ENCODE measurements around the gene BASP1.
"Not testable (repeated sequence)": the region's sequence is repeated elsewhere in the genome, so short reads cannot be mapped to it uniquely, and the experiment has no call there.

Gene BASP1

DNA sequence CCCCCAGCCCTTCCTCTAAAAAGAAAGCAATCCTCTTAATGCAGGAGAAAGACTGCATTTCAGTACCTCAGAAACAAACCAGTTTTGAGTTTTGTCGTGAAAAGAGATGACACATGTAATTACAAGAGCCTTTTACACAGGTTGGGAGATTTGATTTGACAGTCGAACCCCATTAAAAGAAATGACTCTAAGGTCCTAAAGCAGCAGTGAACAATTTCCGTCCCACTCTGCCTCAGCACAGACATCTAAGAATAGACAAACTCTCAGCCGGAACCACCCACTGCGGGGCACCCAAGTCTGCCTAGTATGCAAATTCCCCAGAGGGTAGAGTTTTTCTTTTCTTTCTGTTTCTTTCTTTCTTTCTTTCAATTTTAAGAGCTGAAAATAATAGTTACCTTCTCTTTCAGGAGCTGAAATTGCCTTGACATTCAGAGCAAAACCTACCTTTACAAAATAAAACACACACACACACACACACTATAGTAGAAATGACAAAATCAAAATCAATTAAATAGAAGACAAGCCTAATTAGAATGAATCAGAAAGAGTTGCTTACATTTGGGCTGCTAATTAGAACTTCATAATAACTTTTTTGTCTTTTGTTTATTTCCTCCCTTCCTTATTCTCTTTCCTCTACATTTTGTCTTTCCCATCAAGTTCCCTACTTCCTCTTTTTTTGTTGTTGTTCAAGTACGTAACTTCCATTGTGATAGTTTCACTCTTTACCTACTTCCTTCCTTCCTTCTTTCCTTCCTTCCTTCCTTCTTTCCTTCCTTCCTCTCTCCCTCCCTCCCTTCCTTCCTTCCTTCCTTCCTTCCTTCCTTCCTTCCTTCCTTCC is 65.1 kb downstream of the BASP1 start:
- no peak for DNase-seq (ENCODE audit: extremely low read depth in 1 of 2, low read depth in 1 of 2)

DNA sequence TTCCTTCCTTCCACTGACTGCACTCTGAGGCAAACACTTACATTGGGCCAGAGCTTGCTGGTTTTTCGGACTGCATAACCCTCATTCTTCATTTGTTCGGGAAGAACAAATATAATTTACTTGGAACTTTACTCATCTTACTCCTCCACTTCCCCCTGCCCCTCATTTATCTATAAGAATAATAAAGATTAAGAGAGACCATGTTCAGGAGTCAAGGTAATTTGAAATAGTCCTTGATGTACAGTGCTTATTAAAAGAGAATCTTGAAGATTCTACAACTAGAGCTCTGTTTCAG is 65.6 kb downstream of the BASP1 start:
- DNase-seq (ENCODE audit: extremely low read depth in 1 of 2, low read depth in 1 of 2): no peak

DNA sequence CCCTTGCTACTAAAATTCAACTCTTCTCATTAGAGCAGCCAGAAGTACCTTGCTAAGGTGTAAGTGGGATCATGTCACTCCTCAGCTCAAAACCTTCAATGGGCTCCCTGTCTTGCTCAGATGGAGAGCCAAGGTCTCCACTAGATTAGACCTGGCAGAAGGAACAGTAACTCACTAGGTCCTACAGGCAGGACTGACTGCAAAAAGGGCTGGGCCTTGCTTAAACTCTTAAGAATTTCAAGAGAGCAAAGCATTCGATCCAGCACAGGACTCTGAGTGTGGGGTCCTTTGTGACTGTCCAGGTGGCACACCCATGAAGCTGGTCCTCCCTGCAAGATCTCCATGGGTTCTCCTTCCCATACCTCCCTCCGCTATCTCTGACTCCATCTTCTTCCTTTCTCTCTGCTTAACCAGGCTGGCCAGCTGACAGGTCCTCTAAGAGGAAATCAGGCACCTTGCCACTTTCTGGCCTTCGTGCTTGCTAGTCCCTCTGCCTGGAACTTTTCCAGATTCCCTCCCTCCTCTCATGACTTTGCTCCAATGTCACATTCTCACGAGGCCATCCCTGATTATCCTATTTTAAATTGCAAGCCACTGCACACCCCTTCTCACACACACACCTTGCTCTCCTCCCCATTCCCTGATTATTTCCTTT is 70.2 kb downstream of the BASP1 start:
- no peak for DNase-seq (ENCODE audit: extremely low read depth in 1 of 2, low read depth in 1 of 2)

DNA sequence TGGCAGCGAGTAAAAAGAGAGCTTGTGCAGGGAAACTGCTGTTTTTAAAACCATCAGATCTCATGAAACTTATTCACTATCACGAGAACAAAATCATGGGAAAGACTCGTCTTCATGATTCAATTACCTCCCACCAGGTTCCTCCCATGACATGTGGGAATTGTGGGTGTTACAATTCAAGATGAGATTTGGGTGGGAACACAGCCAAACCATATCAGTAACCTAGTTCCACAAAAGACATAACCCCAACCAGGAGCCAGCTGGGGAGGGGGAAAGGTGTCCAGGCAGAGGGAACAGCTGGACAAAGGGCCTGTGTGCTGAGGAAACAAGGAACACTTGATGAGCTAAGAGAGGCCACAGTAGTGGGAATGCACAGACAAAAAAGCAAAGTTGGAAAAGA is 71.1 kb downstream of the BASP1 start:
- no peak for DNase-seq (ENCODE audit: extremely low read depth in 1 of 2, low read depth in 1 of 2)

DNA sequence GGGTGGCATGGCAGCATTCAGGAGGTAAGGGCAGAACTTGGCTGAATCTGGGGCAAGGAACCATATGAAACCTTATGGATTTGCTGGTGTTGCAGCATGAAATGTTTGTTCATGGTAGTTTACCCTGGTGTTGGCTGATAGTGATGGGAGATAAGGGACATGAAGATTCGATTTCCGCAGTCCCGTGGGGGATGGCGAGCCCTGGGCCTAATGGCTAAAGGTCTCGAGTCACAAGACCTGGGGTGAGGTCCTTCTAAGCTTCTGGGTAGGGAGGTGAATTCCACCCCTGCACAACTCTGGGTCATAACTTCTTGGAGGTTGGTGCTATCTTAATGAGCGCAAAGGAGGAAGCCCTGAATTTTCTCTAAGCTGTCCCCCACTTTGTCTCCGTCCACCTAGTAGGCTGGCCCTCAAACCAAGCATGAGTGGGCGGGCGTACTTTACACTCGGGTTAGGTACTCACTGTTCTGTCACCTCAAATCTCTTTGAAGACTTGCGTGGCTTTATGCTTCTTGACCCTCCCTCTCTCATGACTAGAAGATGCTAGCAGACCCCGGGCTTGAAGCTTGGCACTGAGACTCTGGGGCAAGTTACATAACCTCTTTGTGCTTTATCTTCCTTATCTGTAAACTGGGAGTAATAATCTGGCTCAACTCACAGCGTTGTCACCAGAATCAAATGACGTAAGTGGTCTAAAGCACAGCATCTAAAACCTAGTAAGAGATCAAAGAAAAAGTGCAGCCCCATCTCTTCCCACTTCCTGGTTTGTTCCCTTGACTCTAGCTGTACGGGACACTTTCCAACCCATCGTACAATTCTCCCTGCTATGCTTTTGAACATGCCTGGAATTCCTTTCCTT is 72.5 kb downstream of the BASP1 start:
- no peak for DNase-seq (ENCODE audit: extremely low read depth in 1 of 2, low read depth in 1 of 2)

DNA sequence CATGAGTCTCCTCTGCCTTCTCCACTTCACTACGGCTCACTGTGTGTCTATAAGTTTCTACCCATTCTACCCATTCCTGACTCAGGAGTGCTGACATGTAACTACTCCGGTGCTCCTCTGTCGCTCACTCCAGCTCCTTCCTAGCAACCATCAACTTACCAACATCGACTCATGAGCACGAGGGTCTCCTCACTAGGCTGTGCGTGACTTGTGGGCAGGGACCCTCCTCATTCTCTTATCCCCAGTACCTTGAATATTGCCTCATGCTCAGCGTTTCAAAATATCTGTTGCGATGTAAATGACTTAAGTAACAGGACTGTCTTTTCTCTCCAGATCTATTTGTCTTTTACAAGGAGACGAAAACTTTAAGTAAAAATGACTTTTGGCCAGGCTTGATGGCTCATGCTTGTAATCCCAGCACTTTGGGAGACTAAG is 73.1 kb downstream of the BASP1 start:
- DNase-seq (ENCODE audit: extremely low read depth in 1 of 2, low read depth in 1 of 2): no peak

DNA sequence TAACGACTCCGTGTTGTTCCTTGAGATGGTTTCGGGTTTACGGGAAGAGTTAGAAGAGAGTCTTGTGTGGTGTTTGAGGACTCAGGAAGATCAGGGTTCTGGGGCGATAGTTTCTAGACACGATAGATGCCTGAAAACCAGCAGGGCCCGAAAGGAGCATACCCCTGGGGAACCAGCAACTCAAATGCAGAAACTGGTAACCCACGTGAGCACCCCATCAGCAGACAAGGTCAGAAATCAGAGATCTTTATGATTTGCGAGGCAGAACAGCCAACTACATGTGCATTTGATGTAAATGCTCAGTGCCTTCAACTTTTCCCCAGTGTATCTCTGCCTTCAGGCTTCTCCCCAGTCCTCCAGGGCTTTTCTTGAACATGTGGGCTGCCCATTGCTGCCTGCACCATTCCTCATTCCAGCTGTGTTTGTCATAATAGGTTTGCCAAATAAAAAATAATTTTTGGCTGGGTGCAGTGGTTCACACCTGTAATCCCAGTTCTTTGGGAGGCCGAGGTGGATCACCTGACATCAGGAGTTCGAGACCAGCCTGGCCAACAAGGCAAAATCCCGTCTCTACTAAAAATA is 75.1 kb downstream of the BASP1 start:
- no peak for DNase-seq (ENCODE audit: extremely low read depth in 1 of 2, low read depth in 1 of 2)

DNA sequence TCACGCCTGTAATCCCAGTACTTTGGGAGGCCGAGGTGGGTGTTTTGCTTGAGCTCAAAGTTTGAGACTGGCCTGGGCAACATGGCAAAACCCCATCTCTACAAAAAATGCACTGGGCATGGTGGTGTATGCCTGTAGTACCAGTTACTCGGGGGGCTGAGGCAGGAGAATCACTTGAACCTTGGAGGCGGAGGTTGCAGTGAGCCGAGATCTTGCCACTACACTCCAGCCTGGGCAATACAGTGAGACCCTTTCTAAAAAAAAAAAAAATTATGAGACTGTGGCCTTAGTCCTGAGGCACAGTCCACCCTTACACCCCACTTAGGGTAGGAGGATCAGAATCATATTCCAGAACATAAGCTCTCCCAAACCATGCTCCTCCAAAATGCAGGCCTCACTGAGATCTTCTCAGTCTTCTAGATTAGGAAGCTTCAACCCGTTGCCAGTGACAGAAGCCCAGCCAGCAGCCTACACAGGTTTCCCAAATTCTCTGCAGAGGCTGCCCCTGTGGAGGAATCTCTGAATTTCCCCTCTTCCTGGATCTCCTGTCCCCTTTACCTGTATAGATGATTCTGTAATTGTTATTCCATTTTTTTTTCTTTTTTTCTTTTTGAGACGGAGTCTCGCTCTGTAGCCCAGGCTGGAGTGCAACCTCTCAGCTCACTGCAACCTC is 77.3 kb downstream of the BASP1 start:
- no peak for DNase-seq (ENCODE audit: extremely low read depth in 1 of 2, low read depth in 1 of 2)

DNA sequence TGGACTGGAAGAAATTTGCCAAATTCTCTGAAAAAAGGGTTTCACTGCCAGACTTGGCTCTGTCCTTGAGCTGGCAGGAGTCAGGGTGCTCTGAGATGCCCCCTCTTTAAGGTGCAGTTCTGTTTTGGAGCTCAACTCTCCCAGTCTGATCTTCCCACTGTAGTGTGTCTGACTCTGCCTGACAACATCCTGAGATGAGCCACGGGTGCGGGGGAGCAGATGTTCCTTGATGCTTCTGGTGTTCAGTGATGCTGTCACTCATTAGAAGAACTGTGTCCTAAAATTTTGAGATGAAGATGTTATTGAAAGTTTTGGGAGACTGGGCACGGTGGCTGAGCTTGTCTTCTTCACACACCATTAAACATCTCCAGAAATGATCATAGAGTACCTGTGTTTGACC is 78.2 kb downstream of the BASP1 start:
- DNase-seq (ENCODE audit: extremely low read depth in 1 of 2, low read depth in 1 of 2): no peak

DNA sequence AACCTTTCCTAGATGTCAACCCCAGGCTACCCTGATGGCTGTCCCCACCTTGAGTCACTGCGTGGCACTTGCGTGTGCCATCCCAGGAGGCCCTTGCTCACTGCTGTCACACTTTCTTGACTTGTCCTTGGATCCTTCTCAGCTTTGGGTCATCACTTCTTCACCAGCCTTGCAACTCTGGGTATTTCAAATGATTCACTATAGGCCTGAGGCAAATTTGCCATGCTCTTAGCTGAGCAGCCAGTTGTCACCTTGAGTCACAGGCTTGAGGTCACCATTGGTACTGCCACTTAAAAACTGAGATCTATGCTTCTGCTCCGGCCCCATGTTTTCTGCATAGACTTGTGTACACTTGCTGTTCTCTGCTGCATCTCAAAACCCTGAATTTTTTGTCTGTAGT is 84.7 kb downstream of the BASP1 start:
- no peak for DNase-seq (ENCODE audit: extremely low read depth in 1 of 2, low read depth in 1 of 2)

DNA sequence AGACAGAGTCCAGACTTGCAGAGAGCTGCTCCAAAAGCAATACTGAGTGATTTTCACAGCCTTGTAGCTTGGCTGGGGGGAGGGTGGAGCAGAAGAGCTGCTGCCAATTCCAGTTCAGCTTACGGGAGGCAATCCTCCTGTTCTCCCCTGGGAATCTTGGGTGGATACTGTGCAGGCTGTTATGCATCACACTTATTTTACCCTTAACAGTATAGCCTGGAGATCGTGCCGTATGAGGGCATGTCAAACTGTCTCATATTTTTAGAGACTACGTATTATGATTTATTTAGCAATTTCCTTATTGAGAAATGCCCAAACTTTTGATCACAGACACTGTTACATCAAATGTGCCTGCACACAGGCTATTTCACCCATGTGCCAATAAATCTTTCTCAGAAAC is 85.2 kb downstream of the BASP1 start:
- no peak for DNase-seq (ENCODE audit: extremely low read depth in 1 of 2, low read depth in 1 of 2)

DNA sequence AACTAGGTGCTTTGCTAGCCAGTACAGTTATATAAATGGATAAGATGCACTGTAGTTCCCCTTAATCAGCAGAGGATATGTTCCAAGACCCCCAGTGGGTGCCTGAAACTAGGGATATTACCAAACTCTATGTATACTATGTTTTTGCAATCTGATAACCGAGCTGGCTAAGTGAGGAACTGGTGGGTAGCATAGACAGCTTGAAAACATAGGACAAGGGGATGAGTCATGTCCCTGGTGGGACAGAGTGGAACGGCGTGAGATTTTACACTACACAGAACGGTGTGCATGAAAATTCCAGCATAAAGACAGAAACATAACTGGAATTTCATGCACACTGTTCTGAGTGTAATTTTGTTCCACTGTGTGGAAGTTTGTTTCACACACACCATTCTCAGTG is 86.9 kb downstream of the BASP1 start:
- DNase-seq (ENCODE audit: extremely low read depth in 1 of 2, low read depth in 1 of 2): no peak

DNA sequence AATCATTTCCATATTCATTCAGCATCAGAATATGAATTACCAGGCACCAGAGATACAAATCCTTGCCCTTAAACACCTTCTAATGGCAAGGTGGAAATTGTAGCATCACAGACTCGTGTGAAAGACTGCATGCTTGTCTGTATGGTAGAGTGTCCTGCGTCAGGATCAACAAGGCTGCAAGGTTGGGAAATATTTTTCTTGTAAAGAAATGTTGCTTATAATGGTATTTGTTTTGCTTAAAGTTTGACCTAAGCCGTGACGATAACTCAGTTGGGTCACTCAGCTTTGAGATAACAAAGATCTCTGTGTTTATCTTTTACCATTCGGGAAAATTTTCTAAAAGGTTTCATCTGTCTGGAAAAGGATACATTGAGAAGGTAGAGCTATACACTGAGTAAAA is 87.6 kb downstream of the BASP1 start:
- no peak for DNase-seq (ENCODE audit: extremely low read depth in 1 of 2, low read depth in 1 of 2)

DNA sequence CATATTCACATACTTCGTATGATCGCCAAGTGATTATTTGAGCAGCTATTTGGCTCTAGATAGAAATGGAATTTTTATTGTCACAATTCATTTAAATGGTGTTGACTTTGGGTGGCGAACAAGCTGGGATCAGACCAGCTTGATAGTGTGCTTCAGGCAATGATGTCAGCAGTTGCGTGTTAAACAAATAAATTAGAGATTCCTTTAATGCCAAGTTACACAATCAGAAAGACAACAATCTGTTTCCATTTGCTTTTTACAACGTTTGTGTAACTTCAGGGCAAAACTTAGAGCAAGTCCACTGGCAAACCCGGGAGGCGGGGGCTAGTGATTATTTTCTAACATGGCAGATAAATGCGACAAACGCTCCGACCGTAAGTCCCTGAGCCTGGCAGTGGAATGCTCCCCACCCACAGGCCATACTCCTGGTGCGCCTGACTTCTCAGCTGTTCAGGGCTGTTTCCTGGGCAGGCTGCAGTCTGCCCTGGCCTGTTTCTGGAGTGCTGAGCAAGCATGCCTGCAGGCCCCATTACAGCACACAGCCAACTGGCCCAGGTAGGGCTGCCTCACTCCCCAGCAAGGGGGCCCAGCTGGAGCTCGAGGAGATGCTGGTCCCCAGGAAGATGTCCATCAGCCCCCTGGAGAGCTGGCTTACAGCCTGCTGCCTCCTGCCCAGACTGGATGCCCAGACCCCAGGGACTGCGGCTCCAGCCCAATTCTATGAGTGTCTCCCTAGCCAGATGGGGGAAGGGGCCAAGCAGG is 88.7 kb downstream of the BASP1 start:
- DNase-seq (ENCODE audit: extremely low read depth in 1 of 2, low read depth in 1 of 2): no peak

DNA sequence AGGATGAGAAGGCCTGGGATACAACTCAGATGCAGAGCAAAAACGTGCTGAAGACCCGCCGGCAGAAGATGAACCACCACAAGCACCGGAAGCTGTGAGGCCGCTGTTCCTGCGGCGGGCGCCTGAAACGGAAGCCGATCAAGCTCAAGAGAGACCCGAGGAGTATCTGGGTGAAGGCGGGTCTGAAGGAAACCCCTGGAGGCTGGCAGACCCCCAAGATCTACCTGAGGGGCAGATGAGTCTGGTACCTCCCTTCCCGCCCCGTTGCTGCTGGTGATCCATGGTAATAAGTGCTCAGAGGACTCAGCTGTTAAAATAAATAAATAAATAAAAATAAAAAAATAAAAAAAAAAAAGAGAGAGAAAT is 89.3 kb downstream of the BASP1 start:
- DNase-seq (ENCODE audit: extremely low read depth in 1 of 2, low read depth in 1 of 2): no peak

DNA sequence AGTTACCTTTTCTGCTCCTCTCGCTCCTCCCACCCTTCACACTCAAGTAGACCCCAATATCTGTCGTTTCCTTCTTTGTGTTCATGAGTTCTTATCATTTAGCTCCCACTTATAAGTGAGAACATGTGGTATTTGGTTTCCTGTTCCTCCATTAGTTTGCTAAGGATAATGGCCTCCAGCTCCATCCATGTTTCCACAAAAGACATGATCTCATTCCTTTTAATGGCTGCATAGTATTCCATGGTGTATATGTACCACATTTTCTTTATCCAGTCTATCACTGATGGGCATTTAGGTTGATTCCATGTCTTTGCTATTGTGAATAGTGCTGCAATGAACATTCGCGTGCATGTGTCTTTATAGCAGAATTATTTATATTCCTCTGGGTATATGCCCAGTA is 90.0 kb downstream of the BASP1 start:
- DNase-seq (ENCODE audit: extremely low read depth in 1 of 2, low read depth in 1 of 2): not testable (repeated sequence)

DNA sequence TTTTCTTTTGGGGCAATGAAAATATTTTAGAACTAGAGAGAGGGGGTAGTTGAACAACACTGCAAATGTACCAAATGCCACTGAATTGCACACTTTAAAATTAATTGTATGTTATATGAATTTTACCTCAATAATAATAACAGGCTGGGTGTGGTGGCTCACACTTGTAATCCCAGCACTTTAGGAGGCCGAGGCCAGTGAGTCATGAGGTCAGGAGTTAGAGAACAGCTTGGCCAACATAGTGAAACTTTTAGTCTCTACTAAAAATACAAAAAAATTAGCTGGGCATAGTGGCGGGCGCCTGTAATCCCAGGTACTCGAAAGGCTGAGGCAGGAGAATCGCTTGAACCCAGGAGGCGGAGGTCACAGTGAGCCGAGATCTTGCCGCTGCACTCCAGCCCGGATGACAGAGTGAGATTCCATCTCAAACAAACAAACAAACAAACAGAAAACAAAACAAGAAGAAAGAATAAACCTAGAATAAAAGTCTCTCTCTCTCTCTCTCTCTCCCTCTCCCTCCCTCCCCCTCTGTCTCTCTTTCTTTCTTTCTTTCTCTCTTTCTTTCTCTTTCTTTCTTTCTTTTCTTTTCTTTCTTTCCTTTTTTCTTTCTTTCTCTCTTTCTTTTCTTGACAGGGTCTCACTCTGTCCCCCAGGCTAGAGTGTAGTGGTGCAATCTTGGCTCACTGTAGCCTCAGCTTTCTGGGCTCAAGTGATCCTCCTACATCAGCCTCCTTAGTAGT is 91.1 kb downstream of the BASP1 start:
- DNase-seq (ENCODE audit: extremely low read depth in 1 of 2, low read depth in 1 of 2): no peak

DNA sequence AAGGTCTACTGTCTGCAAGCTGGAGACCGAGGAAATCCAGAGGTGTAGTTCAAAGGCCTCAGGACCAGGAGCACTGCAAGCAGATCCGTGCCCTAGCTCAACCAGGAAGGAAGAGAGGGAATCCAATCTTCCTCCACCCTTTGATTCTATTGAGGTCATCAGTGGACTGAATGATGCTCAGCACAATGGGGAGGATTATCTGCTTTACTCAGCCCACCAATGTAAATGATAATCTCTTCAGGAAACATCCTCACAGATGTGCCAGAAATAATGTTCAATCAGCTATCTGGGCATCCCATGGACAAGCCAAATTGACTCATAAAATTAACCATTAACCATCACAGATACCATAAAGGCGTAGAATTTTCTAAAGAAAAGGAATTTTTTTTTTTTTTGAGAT is 92.0 kb downstream of the BASP1 start:
- DNase-seq (ENCODE audit: extremely low read depth in 1 of 2, low read depth in 1 of 2): no peak

DNA sequence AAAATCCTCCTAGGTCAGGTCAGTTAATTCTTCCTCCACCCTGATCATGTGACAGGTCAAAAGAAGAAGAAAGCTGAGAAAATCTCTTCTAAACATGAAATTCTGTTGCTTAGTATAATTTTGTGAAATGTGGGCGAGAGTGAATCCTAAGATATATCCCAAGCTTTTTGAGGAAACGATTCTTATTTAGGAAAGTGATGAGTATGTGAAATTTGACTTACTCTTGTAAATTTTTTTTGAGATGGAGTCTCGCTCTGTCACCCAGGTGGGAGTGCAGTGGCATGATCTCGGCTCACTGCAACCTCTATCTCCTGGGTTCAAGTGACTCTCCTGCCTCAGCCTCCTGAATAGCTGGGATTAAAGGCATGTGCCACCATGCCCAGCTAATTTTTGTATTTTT is 93.1 kb downstream of the BASP1 start:
- DNase-seq (ENCODE audit: extremely low read depth in 1 of 2, low read depth in 1 of 2): not testable (repeated sequence)

DNA sequence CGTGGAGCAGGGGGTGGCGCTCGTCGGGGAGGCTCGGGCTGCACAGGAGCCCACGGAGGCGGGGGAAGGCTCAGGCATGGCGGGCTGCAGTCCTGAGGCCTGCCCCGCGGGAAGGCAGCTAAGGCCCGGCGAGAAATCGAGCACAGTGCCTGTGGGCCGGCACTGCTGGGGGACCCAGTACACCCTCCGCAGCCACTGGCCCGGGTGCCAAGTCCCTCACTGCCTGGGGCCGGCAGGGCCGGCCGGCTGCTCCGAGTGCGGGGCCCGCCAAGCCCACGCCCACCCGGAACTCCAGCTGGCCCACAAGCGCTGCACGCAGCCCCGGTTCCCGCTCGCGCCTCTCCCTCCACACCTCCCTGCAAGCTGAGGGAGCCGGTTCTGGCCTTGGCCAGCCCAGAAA is 94.4 kb downstream of the BASP1 start:
- DNase-seq (ENCODE audit: extremely low read depth in 1 of 2, low read depth in 1 of 2): not testable (repeated sequence)
